ENCODE data around the gene RMDN2. TPM values are rescaled to one million over a fixed set of nuclear protein-coding genes. Genes with fewer than 3 reads are reported as not detected.

Gene RMDN2
- total RNA-seq, 1 experiment from 2014 or later, result 3.0 TPM

DNA sequence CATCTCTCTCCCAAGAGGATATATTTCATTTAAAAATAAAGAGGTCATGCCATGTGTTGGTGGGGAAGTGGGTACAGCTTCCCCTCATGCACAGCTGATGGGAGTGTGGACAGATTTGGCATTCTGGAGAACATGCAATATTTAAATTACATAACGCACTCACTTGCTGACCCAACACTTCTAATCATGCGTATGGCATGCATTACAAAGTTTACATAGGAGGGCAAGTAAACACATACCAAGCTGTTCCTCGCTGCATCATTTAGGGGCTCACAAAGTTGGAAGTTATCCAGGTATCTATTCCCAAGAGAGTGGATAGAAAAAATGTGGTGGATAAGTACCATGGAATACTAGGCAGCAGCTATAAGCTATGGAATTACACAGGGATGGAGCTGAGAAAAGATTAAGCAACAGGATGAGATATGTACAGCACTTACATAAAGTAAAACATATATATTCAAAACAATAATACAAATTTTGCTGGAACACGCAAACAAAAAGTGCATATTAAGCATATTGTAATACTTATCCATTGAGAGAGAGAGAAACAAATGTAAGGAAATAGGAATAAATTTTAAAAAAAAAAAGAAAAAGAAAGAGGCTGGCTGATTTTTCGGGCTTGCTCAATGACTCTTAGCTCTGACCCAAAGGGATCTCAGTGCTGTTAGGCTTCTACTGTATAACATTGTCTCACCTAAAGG is 139.9 kb downstream of the RMDN2 start:
- CTCF ChIA-PET, result interaction anchor here (0.6 kb wide), 1 partner anchor 757 kb away, joined by 3 read pairs; no protein-coding TSS in a partner anchor
- H3K4me1 Mint-ChIP-seq, result 0 out of 2 replicates have a peak, but pooled peaks cover 3% of the 10 kb centered on the region
- ATAC-seq (no peak), DNase-seq (ENCODE audit: low spot score) (no peak)
- POLR2A ChIA-PET, result interaction anchor here (0.6 kb wide), 1 partner anchor 193 kb away, joined by 3 read pairs; no protein-coding TSS in a partner anchor
- H3K27me3 Mint-ChIP-seq (ENCODE audit: low read depth), result no peaks in the 10 kb centered on the region
- H3K36me3 Mint-ChIP-seq, result no peaks in the 10 kb centered on the region
- H3K9me3 Mint-ChIP-seq, result 0 out of 2 replicates have a peak, but pooled peaks cover 4% of the 10 kb centered on the region
- no peak overlapping the region for H3K27ac Mint-ChIP-seq
- TF ChIP-seq, protein P1, sequence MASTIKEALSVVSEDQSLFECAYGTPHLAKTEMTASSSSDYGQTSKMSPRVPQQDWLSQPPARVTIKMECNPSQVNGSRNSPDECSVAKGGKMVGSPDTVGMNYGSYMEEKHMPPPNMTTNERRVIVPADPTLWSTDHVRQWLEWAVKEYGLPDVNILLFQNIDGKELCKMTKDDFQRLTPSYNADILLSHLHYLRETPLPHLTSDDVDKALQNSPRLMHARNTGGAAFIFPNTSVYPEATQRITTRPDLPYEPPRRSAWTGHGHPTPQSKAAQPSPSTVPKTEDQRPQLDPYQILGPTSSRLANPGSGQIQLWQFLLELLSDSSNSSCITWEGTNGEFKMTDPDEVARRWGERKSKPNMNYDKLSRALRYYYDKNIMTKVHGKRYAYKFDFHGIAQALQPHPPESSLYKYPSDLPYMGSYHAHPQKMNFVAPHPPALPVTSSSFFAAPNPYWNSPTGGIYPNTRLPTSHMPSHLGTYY (CRISPR knock-in tag; IDR thresholded peaks at IDR 0.05), result no peak
- TF ChIP-seq, protein P2, sequence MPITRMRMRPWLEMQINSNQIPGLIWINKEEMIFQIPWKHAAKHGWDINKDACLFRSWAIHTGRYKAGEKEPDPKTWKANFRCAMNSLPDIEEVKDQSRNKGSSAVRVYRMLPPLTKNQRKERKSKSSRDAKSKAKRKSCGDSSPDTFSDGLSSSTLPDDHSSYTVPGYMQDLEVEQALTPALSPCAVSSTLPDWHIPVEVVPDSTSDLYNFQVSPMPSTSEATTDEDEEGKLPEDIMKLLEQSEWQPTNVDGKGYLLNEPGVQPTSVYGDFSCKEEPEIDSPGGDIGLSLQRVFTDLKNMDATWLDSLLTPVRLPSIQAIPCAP (CRISPR knock-in tag; IDR thresholded peaks at IDR 0.05), result no peak
- TF ChIP-seq ZNF232 (CRISPR knock-in tag; IDR thresholded peaks at IDR 0.05) (no peak), MYBL2 (CRISPR knock-in tag; IDR thresholded peaks at IDR 0.05) (no peak), TEAD4 (CRISPR knock-in tag; IDR thresholded peaks at IDR 0.05) (no peak), GABPB1 (CRISPR knock-in tag; IDR thresholded peaks at IDR 0.05) (no peak), ZNF219 (CRISPR knock-in tag; IDR thresholded peaks at IDR 0.05; ENCODE audit: borderline replicate concordance) (no peak), GRHL2 (CRISPR knock-in tag; IDR thresholded peaks at IDR 0.05; ENCODE audit: insufficient replicate concordance, severe bottlenecking) (no peak), ZNF416 (CRISPR knock-in tag; IDR thresholded peaks at IDR 0.05) (no peak), TEAD1 (CRISPR knock-in tag; IDR thresholded peaks at IDR 0.05) (no peak)
- TF ChIP-seq, protein P3, sequence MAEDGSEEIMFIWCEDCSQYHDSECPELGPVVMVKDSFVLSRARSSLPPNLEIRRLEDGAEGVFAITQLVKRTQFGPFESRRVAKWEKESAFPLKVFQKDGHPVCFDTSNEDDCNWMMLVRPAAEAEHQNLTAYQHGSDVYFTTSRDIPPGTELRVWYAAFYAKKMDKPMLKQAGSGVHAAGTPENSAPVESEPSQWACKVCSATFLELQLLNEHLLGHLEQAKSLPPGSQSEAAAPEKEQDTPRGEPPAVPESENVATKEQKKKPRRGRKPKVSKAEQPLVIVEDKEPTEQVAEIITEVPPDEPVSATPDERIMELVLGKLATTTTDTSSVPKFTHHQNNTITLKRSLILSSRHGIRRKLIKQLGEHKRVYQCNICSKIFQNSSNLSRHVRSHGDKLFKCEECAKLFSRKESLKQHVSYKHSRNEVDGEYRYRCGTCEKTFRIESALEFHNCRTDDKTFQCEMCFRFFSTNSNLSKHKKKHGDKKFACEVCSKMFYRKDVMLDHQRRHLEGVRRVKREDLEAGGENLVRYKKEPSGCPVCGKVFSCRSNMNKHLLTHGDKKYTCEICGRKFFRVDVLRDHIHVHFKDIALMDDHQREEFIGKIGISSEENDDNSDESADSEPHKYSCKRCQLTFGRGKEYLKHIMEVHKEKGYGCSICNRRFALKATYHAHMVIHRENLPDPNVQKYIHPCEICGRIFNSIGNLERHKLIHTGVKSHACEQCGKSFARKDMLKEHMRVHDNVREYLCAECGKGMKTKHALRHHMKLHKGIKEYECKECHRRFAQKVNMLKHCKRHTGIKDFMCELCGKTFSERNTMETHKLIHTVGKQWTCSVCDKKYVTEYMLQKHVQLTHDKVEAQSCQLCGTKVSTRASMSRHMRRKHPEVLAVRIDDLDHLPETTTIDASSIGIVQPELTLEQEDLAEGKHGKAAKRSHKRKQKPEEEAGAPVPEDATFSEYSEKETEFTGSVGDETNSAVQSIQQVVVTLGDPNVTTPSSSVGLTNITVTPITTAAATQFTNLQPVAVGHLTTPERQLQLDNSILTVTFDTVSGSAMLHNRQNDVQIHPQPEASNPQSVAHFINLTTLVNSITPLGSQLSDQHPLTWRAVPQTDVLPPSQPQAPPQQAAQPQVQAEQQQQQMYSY (CRISPR knock-in tag; IDR thresholded peaks at IDR 0.05), result no peak
- H3K4me3 Mint-ChIP-seq, result no peak overlapping the region

DNA sequence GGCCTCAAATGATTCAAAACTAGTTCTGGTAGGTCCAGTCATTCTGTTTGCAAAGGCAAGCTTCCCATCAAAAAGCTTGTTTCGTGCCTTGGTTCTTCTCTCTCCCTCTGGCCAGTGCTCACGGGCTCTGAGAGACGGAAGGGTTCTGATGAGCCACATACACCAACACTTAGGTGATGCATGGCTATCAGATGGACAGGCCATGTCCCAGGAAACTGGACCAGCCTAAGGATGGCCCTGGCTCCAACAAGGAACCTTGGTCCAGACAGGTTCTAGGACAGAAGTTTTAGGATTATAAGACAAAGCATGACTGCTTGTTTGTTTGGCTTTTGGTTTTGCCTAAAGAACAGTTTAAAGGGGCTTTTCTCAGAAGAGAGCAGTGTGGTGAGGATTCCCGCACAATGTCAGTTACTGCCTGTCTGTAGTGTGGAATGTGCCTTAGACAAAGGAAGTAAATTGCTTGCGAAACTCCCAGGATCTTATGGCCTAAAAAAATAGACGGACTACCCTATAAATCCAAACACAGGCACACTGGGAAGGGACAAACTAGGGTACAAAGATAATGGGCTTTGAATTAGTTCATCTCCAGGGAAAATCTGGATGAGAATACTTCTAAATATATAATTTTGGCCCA is 140.5 kb downstream of the RMDN2 start:
- peak; percentile 34 for ATAC-seq
- Mint-ChIP-seq H3K4me1 (0 out of 2 replicates have a peak, but pooled peaks cover 3% of the 10 kb centered on the region), H3K27ac (no peak overlapping the region), H3K36me3 (no peaks in the 10 kb centered on the region), H3K4me3 (no peak overlapping the region), H3K27me3 (ENCODE audit: low read depth) (0 out of 2 replicates have a peak, but pooled peaks cover under 1% of the 10 kb centered on the region), H3K9me3 (0 out of 2 replicates have a peak, but pooled peaks cover 4% of the 10 kb centered on the region)
- TF ChIP-seq ZNF423 (CRISPR knock-in tag; IDR thresholded peaks at IDR 0.05) (no peak), NFYB (CRISPR knock-in tag; conservative IDR thresholded peaks at IDR 0.05; ENCODE audit: low read depth) (no peak), FOXJ3 (CRISPR knock-in tag; IDR thresholded peaks at IDR 0.05; ENCODE audit: borderline replicate concordance) (no peak), SP1 (CRISPR knock-in tag; conservative IDR thresholded peaks at IDR 0.05) (no peak), IRF2 (CRISPR knock-in tag; IDR thresholded peaks at IDR 0.05; ENCODE audit: borderline replicate concordance, low read depth) (no peak), CBFB (CRISPR knock-in tag; IDR thresholded peaks at IDR 0.05; ENCODE audit: low read depth) (no peak), ESRRA (CRISPR knock-in tag; IDR thresholded peaks at IDR 0.05; ENCODE audit: borderline replicate concordance) (no peak)
- TF ChIP-seq, protein P4, sequence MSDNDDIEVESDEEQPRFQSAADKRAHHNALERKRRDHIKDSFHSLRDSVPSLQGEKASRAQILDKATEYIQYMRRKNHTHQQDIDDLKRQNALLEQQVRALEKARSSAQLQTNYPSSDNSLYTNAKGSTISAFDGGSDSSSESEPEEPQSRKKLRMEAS (CRISPR knock-in tag; IDR thresholded peaks at IDR 0.05), result no peak
- TF ChIP-seq, protein P5, sequence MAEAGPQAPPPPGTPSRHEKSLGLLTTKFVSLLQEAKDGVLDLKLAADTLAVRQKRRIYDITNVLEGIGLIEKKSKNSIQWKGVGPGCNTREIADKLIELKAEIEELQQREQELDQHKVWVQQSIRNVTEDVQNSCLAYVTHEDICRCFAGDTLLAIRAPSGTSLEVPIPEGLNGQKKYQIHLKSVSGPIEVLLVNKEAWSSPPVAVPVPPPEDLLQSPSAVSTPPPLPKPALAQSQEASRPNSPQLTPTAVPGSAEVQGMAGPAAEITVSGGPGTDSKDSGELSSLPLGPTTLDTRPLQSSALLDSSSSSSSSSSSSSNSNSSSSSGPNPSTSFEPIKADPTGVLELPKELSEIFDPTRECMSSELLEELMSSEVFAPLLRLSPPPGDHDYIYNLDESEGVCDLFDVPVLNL (CRISPR knock-in tag; IDR thresholded peaks at IDR 0.05; ENCODE audit: borderline replicate concordance, low read depth), result no peak
- ChIA-PET CTCF (no interaction called here), POLR2A (interaction anchor here (0.6 kb wide), 1 partner anchor 193 kb away, joined by 3 read pairs; no protein-coding TSS in a partner anchor)
- DNase-seq (ENCODE audit: low spot score), result no peak
